Small intestine (tissue), 7 donors: ENCODE measurements around the gene RAPH1. TPM values are rescaled to one million over a fixed set of nuclear protein-coding genes. Genes with fewer than 3 reads are reported as not detected.

Experiments
- DNase-seq, 2 donors: peaks; one replicate each; pipeline versions ENCODE4 v3.0.0 to v3.0.0-alpha.2; 2013
- FAIRE-seq: peaks from 2 replicates; lab custom pipeline; 2012; peaks lifted over from hg19 to GRCh38; lab: Jason Lieb, UNC
- H3K27ac ChIP-seq, 3 donors: one replicate each; pipeline ENCODE4 v1.5.1; 2013; ENCODE audit warnings: low read length in 2 of 3, mild to moderate bottlenecking in 2 of 3, control low read depth in 1 of 3, inconsistent platforms in 1 of 3, low read depth in 1 of 3, moderate library complexity in 1 of 3
- H3K27me3 ChIP-seq, 3 donors: one replicate each; pipeline ENCODE4 v1.6.1; 2013; ENCODE audit warnings: low read length in 3 of 3, inconsistent platforms in 1 of 3; ENCODE audit not compliant: control insufficient read depth in 3 of 3, insufficient read depth in 3 of 3
- H3K36me3 ChIP-seq, 3 donors: one replicate each; pipeline ENCODE4 v1.6.1; 2013; ENCODE audit warnings: low read length in 3 of 3, inconsistent platforms in 1 of 3, low read depth in 1 of 3, mild to moderate bottlenecking in 1 of 3, moderate library complexity in 1 of 3; ENCODE audit not compliant: control insufficient read depth in 3 of 3, insufficient read depth in 2 of 3
- H3K4me1 ChIP-seq, 3 donors: one replicate each; pipeline ENCODE4 v1.6.1; 2013; ENCODE audit warnings: low read length in 2 of 3, inconsistent platforms in 1 of 3, low read depth in 1 of 3, mild to moderate bottlenecking in 1 of 3, moderate library complexity in 1 of 3; ENCODE audit not compliant: control insufficient read depth in 3 of 3, insufficient read depth in 2 of 3
- H3K4me3 ChIP-seq, 3 donors: one replicate each; pipeline ENCODE4 v1.5.1; 2013; ENCODE audit warnings: low read length in 3 of 3, control low read depth in 1 of 3, inconsistent platforms in 1 of 3, low read depth in 1 of 3, mild to moderate bottlenecking in 1 of 3, moderate library complexity in 1 of 3
- H3K9me3 ChIP-seq, 2 donors: one replicate each; pipeline ENCODE4 v1.6.1; 2013; ENCODE audit warnings: low read depth in 1 of 2, low read length in 1 of 2; ENCODE audit not compliant: control insufficient read depth in 2 of 2, insufficient read depth in 1 of 2
- WGBS, 3 donors: extraction: QIAGEN DNeasy Blood & Tissue Kit; methylation state at CpG; one replicate each; pipeline ENCODE4 v1.1.7; 2013; 5-methylcytosine and 5-hydroxymethylcytosine counted together
- polyA plus RNA-seq, 4 donors: library from polyadenylated mRNA; stranded (reverse) in 3 of 4; unstranded in 1 of 4; fragments of 200-250 nt in 3 of 4; fragments of 120-200 nt in 1 of 4; gene quantifications; one replicate each; pipeline versions ENCODE4 v1.2.1 to v1.2.3, GENCODE V29; 2013
- donor health status: healthy with polysubstance abuse.
- donor health status: control.
- donor health status: control.
- donor health status: Bipolar disorder and iron deficiency.
- donor health status: healthy.

RAPH1 gene
- polyA plus RNA-seq, 4 donors: 6.2 to 15.7 (median 6.8) TPM

DNA sequence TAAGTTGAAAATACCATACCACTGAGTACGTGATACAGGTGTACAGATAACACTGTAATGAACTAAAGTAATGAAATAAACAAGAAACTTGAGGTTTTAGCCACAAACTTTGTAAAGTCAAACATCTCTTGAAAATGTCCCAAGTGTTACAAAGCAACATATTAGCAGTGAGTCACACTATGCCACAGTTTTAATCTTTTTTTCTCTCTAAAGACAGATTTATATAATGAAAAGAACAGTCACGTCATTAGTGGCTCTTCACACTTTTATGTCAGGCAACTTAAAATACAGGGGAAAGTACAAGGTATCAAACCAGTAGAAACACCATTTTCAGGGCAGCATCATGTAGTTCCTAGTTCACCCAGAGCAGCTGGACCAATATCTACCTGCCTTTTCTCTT lies 42.1 kb downstream of the RAPH1 start:
- Histone ChIP-seq H3K4me3 (no peak overlapping the region), H3K4me1 (peaks cover 0 to 12% (median 0%) of the 10 kb centered on the region in 3 donors), H3K9me3 (no peaks in the 10 kb centered on the region), H3K27ac (no peak overlapping the region), H3K36me3 (peaks cover 0 to 25% (median 2%) of the 10 kb centered on the region in 3 donors), H3K27me3 (no peaks in the 10 kb centered on the region)
- WGBS, 3 donors: 75 to 76% (median 76%) methylated on average over 2 of the region's 2 CpGs
- FAIRE-seq: no peak
- DNase-seq: no peak

GRCh38 chr2:203490391-203490790 lies 44.7 kb downstream of the RAPH1 start:
- DNase-seq: peak; percentile 76 to 87
- Histone ChIP-seq H3K27me3 (no peaks in the 10 kb centered on the region), H3K4me1 (peaks cover 0 to 12% (median 0%) of the 10 kb centered on the region in 3 donors), H3K36me3 (peaks cover 0 to 25% (median 2%) of the 10 kb centered on the region in 3 donors), H3K27ac (peak overlapping the region; percentile 11 to 85 (median 31)), H3K9me3 (no peaks in the 10 kb centered on the region), H3K4me3 (no peak overlapping the region)
- peak; percentile 90 for FAIRE-seq
- 20 to 57% (median 32%) methylated on average over 3 of the region's 3 CpGs for WGBS, 3 donors

GRCh38 chr2:203489531-203489930 lies 45.6 kb downstream of the RAPH1 start:
- Histone ChIP-seq H3K9me3 (no peaks in the 10 kb centered on the region), H3K36me3 (peaks cover 0 to 27% (median 2%) of the 10 kb centered on the region in 3 donors), H3K27ac (peak overlapping the region; percentile 50 to 85 (median 70)), H3K4me3 (no peak overlapping the region), H3K4me1 (peaks cover 0 to 12% (median 0%) of the 10 kb centered on the region in 3 donors), H3K27me3 (no peaks in the 10 kb centered on the region)
- DNase-seq (peak in 1 of 2 donors; percentile 91), FAIRE-seq (no peak)
- 23 to 65% (median 51%) methylated on average over 6 of the region's 6 CpGs for WGBS, 3 donors

DNA sequence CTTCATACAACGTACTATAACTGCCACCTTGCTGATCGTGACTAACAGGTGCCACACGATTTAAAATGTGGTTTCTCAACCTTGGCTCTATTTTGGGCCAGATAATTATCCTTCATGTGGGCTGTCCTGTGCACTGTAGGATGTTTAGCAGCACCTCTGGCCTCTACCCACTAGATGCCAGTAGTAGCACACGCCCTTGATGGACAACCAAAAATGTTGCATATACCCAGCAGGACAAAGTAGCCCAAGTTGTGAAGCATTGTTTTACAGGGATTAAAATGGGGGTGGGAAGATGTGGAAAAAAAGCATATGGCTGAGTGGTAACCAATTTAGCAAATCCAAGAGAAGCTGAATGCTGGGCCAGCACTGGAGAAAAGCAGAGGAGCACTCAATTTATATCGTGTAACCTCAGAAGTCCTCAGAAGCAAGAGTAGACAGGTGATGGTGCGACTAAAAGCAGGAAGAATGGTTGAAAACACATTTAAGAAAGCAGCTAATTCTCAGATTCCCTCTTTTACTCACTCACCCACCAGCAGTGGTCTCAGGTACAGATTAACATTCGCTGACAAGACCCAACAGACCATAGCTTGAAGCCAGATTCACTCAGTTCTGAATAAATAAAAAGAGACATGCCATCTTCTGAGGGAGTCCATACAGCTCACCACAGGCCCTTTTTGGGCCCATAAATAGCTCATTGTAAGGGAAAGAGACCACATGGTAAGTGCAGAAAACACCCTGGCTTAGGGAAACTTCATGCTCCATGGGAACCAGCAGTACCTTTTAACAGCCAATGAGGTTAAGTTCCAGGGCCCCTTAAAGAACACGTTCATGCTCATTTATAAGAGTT lies 50.6 kb downstream of the RAPH1 start:
- FAIRE-seq (no peak), DNase-seq (peak; percentile 34 to 53)
- Histone ChIP-seq H3K36me3 (peaks cover 2 to 24% (median 2%) of the 10 kb centered on the region in 3 donors), H3K4me1 (peaks cover 0 to 4% (median 0%) of the 10 kb centered on the region in 3 donors), H3K27ac (no peak overlapping the region), H3K9me3 (no peaks in the 10 kb centered on the region), H3K27me3 (no peaks in the 10 kb centered on the region), H3K4me3 (no peak overlapping the region)
- 69 to 71% (median 69%) methylated on average over 8 of the region's 8 CpGs for WGBS, 3 donors

GRCh38 chr2:203480623-203481022 lies 54.5 kb downstream of the RAPH1 start:
- Histone ChIP-seq H3K4me3 (no peak overlapping the region), H3K9me3 (no peaks in the 10 kb centered on the region), H3K27ac (no peak overlapping the region), H3K4me1 (no peaks in the 10 kb centered on the region), H3K36me3 (peaks cover 0 to 20% (median 2%) of the 10 kb centered on the region in 3 donors), H3K27me3 (no peaks in the 10 kb centered on the region)
- FAIRE-seq (no peak), DNase-seq (no peak)
- WGBS, 3 donors: 87 to 92% (median 90%) methylated on average over 5 of the region's 5 CpGs

GRCh38 chr2:203476881-203477280 lies 58.2 kb downstream of the RAPH1 start:
- Histone ChIP-seq H3K27ac (no peak overlapping the region), H3K9me3 (no peaks in the 10 kb centered on the region), H3K4me3 (no peak overlapping the region), H3K36me3 (peaks cover 0 to 14% (median 0%) of the 10 kb centered on the region in 3 donors), H3K4me1 (no peaks in the 10 kb centered on the region), H3K27me3 (no peaks in the 10 kb centered on the region)
- no peak for DNase-seq
- WGBS, 3 donors: 78 to 87% (median 85%) methylated on average over 2 of the region's 2 CpGs
- no peak for FAIRE-seq

DNA sequence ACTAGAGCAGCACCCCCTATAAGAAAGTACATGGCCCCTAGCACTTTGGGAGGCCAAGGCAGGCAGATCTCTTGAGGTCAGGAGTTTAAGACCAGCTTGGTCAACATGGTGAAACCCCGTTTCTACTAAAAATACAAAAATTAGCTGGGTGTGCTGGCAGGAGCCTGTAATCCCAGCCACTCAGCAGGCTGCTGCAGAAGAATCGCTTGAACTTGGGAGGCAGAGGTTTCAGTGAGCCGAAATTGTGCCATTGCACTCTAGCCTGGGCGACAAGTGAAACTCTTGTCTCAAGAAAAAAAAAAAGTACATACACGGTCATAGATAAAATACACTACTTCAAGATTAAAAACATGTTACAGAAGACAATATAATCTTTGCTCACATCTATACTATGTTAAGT lies 63.8 kb downstream of the RAPH1 start:
- 80 to 91% (median 86%) methylated on average over 5 of the region's 5 CpGs for WGBS, 3 donors
- Histone ChIP-seq H3K4me3 (no peak overlapping the region), H3K4me1 (peaks cover 0 to 6% (median 0%) of the 10 kb centered on the region in 3 donors), H3K27ac (no peak overlapping the region), H3K9me3 (no peaks in the 10 kb centered on the region), H3K36me3 (peaks cover 0 to 8% (median 0%) of the 10 kb centered on the region in 3 donors), H3K27me3 (no peaks in the 10 kb centered on the region)
- DNase-seq (no peak), FAIRE-seq (no peak)

DNA sequence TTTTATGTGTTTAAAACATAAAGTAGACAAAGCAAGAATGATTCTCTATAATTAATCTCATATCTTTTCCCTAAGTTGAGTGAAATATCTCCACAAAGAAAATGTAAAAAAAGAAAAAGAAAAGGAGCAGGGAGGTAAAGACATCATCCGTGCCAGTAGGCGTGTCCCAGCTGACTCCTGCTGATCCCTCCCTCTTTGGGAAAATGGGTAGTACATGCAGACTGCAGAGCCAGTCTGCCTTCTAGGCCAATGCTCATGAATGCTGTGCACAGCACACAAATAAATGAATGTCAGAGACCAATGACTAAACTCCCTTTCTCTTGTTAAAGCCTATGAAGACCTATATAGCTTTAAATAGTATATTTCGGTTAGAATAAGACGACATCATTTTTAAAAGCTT lies 64.7 kb downstream of the RAPH1 start:
- H3K27ac ChIP-seq: peak overlapping the region in 1 of 3 donors; percentile 2
- H3K4me1 ChIP-seq: peaks cover 0 to 6% (median 0%) of the 10 kb centered on the region in 3 donors
- DNase-seq (peak; percentile 22 to 49), FAIRE-seq (no peak)
- H3K36me3 ChIP-seq: peaks cover 0 to 11% (median 0%) of the 10 kb centered on the region in 3 donors
- no peak overlapping the region for H3K4me3 ChIP-seq
- WGBS, 3 donors: 52 to 70% (median 66%) methylated on average over 4 of the region's 4 CpGs
- H3K9me3 ChIP-seq: no peaks in the 10 kb centered on the region
- no peaks in the 10 kb centered on the region for H3K27me3 ChIP-seq
